ENCODE results near the gene MLKL. TPM values are rescaled to one million over a fixed set of nuclear protein-coding genes. Genes with fewer than 3 reads are reported as not detected.

Gene MLKL
- total RNA-seq, 1 experiment from 2014 or later: 9.4 TPM

GRCh38 chr16:74651841-74652240 lies 48.8 kb downstream of the MLKL start:
- no peak for DNase-seq (ENCODE audit: low read depth)

- DNase-seq (ENCODE audit: low read depth): no peak
Observed at GRCh38 chr16:74650966-74651567, 49.6 kb downstream of the MLKL start.

DNA sequence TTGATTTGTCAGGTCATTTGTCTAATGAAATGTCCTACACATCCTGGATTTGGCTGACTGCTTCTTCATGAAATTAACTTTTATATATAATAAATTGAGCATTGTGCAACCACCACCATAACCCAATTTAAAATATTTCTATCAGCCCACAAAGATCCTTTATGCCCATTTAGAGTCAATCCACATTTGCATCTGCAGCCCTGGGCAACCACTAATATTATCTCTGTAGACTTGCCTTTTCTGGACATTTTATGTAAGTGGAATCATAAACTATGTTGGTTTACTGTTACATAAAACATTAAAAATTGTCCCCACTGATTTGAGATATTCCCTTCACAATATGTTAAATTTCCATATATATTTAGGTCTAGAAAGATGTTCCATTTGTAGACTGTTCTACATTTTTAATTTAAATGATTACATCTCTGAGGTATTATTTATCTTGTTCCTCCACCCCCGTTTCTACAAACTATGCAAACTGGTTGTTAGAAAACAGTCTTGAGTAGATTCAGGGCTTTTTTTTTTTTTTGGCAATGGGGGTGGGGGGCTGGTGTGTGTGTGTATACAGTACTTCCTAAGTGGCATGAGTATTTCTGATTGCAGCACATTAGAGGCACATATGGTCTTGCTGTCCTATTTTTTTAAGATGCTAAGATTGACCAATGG lies 50.7 kb downstream of the MLKL start:
- no peak for DNase-seq (ENCODE audit: low read depth)

DNA sequence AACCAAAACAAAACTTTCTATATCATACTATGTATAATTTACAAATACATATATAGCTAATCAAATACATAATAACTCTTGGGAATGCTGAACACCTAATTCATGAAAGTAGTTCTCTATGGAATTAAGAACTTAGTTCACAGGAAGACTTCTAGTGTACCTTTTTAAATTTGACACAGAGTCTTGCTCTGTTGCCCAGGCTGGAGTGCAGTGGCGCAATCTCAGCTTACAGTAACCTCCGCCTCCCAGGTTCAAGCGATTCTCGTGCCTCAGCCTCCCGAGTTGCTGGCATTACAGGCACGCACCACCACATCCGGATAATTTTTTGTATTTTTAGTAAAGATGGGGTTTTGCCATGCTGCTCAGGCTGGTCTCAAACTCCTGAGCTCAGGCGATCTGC lies 58.7 kb downstream of the MLKL start:
- no peak for DNase-seq (ENCODE audit: low read depth)

DNA sequence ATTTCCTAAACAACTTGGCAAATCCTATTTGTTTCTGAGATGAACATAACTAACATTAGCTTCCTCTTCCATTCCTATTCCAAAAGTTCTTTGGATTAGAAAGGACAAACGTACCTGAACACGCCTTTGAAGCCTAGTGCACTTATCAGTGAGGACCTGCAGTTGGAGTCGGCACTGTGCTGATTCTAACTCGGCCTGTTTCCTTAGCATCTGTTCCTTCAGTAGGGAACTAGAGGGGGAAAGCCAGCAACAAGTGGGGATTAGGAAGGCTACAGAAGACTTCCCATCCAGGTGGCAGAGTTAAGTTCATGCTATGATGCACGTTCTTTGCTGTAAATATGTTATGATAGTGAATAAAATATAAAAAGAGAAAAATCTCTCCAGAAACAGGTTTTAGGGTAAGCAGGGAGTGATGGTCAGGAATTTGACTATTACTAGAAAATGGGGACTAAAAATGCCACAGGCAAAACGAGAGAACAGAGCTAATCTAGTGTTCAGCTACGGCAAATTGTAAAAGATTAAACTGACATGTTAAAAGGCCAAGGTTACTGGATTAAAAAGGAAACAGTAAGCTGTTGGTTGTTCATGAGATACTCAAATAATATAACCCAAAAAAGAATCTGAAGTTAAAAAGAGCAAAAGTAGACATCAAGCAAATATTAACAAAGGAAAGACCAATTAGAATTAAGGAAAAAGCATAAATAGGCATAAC lies 62.8 kb downstream of the MLKL start:
- DNase-seq (ENCODE audit: low read depth): no peak

DNA sequence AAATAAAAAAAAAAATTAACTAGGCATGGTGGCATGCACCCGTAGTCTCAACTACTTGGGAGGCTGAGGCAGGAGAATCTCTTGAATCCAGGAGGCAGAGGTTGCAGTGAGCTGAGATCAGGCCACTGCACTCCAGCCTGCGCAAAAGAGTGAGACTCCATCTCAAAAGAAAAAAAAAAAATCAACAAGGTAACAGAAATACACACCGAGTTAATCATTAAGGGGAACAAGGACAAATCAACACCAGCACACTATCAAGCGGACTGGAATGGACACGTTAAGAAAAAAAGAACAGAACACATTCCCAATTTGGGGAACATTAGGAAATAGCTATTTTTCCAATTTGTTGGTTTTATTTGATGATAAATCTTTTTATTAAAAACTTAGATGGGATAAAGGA lies 65.4 kb downstream of the MLKL start:
- no peak for DNase-seq (ENCODE audit: low read depth)

- no peak for DNase-seq (ENCODE audit: low read depth)
Observed at GRCh38 chr16:74633686-74634085, 67.0 kb downstream of the MLKL start.

DNA sequence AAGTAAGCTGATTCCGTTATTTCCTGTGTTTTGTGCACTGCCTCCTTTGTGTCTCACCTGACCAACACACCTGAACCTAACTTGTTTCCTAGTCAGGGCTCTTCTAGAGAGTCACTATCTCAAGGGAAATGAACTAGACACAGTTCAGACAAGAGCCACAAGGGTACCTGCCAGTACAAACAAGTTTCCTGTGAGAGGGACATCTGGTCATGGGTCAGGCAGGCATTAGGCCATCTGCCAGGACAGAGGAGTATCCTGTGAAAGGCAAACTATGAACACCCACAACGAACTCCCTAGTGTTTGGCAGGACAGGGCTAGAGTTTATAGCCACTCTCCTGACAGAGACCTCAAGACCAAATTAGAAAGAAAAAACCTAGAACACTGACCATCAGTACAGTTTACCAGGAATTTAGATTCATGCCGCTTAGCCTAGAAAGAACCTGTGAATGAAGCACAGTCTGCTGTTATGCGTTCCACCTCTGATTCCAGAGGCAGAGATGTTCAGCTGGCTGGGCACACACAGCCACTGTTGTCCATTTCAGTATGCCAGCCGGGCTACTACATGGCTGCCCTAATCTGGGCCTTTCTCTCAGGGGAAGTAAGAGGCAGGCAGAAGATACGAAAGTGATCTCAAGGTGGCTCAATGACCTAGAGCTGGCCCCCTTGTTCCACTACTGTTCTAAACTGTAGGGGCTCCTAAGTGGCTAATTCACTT lies 73.0 kb downstream of the MLKL start:
- peak; percentile 32 for DNase-seq (ENCODE audit: low read depth)

GRCh38 chr16:74626741-74627416 lies 73.8 kb downstream of the MLKL start:
- peak; percentile 46 for DNase-seq (ENCODE audit: low read depth)

- no peak for DNase-seq (ENCODE audit: low read depth)
Observed at GRCh38 chr16:74625500-74626350, 74.9 kb downstream of the MLKL start.

- no peak for DNase-seq (ENCODE audit: low read depth)
Observed at GRCh38 chr16:74623839-74624235, 76.8 kb downstream of the MLKL start.

- peak; percentile 45 for DNase-seq (ENCODE audit: low read depth)
Observed at GRCh38 chr16:74623214-74623838, 77.3 kb downstream of the MLKL start.

DNA sequence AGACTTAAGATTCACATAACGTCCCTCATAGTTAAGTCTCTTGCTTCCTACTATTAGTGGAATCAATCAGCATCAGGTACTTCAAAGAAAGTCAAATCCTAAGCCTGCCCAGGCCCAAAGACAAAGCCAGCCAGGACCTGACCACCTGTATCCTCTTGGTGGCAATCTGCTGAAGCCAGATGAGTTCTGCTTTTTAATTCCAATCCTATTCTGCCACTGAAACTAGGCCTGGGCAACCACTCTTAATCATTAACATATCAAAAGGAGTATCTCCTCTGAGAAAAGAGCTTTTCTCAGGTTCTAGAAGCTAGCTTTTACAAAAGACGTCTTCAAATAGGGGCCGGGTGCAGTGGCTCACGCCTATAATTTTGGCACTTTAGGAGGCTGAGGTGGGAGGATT lies 78.7 kb downstream of the MLKL start:
- DNase-seq (ENCODE audit: low read depth): no peak

Other genes starting within 250 kb of the MLKL start
- gene GLG1, start 93.7 kb downstream of the MLKL start, total RNA-seq (2014; rRNA removed): 75.9 and 81.7 TPM in 2 replicates
- gene RFWD3, start 34.0 kb downstream of the MLKL start, total RNA-seq (2014; rRNA removed): 49.8 and 54.4 TPM in 2 replicates
- gene FA2H, start 74.0 kb upstream of the MLKL start, total RNA-seq (2014; rRNA removed): 0.06 TPM in 1 of 2 replicates, not detected in the other

Measured in LHCN-M2 (cell line).